Measurements from ENCODE around the gene SLC4A7.
"Not testable (repeated sequence)": the region's sequence is repeated elsewhere in the genome, so short reads cannot be mapped to it uniquely, and the experiment has no call there.

Gene SLC4A7

DNA sequence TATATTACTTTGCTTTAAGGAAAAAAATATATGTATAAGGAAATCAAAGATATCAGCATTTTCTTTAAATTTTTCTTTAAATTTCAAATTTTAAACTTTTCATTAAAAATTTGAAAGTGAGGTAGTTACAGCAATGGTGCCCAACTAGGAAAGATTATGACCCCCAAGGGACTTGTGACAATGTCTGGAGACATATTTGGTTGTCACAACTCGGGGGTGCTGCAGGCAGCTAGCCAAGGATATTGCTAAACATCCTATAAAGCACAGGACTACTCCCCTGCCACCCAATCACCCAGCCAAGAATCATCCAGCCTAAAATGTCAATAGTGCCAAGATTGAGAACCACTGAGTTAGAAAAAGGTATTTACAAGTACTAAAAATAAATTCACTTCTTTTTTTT is 57.3 kb downstream of the SLC4A7 start:
- DNase-seq: no peak

- no peak for DNase-seq
These were observed 58.2 kb downstream of the SLC4A7 start for GRCh38 chr3:27425896-27426565.

DNA sequence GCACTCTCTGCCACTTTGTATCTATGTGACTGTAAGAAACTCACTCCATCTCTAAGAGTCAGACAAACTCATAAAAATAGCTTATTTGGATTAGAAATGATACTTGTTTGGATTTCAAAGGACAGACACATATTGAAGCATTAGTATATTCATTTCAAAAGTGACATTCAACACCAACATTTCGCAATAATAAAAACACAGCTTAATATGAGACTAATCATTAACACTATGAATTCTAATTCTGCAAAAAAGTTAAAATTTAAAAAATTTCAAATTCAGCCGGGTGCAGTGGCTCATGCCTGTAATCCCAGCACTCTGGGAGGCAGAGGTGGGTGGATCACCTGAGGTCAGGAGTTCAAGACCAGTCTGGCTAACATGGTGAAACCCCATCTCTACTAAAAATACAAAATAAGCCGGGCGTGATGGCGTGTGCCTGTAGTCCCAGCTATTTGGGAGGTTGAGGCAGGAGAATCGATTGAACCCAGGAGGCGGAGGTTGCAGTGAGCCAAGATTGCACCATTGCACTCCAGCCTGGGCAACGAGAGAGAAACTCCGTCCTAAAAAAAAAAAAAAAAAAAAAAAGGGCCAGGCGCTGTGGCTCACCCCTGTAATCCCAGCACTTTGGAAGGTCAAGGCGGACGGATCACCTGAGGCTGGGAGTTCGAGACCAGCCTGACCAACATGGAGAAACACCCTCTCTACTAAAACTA is 59.2 kb downstream of the SLC4A7 start:
- DNase-seq: not testable (repeated sequence)

- no peak for DNase-seq
These were observed 60.7 kb downstream of the SLC4A7 start for GRCh38 chr3:27423463-27423862.

DNA sequence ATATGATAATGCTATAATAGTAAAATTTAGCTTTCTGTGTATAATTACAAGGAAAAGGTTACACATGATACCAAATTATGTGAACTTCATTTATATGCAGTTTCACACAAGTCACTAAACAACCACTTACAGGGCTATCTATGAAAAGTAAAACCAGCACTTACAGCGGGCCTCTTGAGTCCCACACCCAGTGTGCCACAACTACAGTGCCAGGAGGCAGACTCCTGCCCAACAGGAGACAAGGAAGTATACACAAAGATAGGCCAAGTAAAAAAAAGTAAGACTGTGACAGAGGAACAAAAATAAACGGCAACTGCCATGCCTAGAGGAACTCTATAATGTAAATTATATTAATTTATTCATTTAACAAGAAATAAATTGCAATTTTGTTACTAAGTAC is 61.6 kb downstream of the SLC4A7 start:
- DNase-seq: no peak

GRCh38 chr3:27415202-27415601 is 69.0 kb downstream of the SLC4A7 start:
- DNase-seq: no peak

DNA sequence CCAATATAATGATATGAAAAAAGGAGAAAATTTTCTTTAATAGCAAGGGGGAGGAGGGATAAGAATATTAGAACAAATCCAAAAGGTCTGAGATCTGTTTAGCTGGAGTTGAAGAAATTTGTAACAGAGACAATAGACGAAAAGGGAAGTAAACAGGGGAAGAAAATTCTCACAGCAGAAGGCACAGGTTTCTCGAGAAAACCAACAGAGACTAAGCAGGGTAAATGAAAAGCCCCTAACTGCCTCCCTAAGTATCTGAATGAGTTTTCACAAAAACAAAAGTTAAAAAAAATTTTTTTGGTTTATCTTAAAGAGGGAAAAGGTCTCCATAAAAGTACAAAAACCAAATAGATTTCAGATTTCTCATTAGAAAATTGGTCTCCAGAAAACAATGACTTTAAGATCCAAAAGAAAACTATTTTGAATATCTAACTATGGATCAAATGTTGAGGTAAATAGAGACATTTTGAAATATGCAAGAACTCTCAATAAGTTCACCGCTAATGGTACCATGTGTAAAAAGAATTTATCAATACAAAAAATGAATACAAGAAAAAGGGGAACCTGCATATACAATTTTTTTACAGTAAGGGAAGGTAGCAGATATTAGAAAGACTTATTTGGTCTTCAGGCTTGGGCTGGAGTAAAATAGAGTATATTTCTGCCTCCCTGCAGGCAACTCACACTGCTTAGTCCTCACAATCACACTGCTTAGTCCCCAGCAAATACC is 91.1 kb downstream of the SLC4A7 start:
- DNase-seq: no peak

GRCh38 chr3:27392414-27392813 is 91.8 kb downstream of the SLC4A7 start:
- DNase-seq: not testable (repeated sequence)

- DNase-seq: no peak
These were observed 92.4 kb downstream of the SLC4A7 start for GRCh38 chr3:27391796-27392195.

DNA sequence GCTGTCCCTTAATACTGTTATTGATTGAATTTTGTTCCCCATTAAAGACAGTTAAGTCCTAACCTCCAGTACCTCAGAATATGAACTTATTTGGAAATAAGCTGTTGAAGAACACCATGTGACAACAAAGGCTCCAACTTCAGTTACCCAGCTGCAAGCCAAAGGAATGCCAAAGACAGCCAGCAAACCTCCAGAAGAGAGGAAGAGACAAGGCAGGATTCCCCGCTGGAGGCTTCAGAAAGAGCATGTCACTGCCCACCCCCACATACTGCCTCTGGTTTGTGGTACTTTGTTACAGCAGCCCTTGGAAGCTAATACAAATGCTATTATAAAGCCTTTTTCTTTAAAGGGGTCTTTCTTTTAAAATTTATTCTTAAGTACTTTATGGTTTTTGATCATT is 96.6 kb downstream of the SLC4A7 start:
- DNase-seq: no peak

DNA sequence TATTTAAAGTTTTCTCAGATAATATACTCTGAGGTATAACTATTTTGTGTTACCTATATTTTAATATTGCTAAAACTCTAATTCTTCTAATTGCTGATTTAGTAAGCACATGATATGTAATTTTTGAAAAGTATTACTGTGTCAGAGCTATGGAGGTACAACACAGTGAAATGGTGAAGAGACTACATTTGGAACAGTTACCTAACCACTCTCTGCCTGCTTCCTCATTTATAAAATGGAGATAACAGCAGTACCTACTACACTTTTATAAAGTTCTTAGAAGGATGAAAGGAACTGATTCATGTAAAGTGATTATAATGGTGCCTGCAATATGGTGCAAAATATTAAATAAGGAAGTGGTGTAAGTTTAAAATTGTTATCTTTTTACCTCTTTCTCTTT is 98.7 kb downstream of the SLC4A7 start:
- DNase-seq: no peak

DNA sequence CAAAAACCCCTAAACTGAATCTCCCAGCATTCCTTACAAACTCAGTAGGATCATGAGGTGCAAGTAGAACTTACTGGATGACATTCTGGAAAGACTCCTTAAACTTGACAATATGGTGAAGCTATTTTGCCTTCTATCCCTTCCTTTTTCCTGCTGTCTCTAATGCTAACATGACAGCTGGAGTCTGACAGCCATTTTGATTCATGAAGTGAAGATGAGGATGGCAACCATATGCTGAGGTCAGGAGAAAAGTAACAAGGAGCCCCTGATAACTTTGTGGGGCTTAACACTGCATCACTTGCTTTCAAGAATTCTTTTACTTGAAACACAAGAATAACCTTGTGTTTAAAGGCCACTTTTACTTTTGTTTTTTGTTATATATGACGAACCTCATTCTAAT is 100.0 kb downstream of the SLC4A7 start:
- DNase-seq: no peak

DNA sequence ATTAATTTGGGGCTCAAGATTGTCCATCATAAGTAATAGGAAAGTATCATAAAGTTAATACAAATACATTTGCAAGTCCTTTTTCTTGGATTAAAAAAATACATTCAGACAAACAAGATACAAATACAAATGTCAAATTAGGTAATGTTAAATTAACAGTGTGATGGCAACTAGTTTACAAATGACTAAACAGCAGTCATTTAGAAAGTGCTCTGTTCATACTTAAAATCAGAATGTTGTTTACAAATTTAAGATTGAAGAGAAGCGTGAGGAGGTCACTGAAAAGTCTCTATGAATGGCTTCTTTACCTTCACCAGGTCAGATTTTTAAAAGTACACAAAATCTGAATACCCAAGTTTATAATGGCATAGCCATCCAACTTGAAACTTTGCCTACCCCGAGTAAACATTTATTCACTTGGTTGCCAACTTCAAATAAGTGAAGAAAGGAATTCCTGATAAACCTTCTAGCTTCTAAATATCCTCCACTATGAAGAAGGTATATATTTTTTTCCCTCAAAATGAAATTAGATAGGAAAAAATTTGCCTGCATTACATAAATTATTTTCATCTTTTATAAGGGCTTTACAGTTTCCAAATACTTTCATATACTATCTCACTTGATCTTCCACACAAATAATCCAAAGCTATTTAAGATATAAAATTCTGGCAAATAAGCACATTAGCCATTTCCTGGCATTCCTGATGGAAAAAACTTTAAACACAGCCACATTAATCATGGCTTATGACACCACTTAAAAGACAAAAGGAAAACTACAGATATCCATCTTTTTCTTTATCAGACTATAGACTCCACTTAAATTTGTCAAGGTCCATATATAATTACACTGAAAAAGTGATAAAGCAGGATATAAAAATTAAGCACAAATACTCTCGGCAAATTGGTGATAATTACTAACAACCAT is 103.5 kb downstream of the SLC4A7 start:
- DNase-seq: no peak

GRCh38 chr3:27378331-27378730 is 105.9 kb downstream of the SLC4A7 start:
- no peak for DNase-seq

- DNase-seq: no peak
These were observed 107.9 kb downstream of the SLC4A7 start for GRCh38 chr3:27376109-27376772.

DNA sequence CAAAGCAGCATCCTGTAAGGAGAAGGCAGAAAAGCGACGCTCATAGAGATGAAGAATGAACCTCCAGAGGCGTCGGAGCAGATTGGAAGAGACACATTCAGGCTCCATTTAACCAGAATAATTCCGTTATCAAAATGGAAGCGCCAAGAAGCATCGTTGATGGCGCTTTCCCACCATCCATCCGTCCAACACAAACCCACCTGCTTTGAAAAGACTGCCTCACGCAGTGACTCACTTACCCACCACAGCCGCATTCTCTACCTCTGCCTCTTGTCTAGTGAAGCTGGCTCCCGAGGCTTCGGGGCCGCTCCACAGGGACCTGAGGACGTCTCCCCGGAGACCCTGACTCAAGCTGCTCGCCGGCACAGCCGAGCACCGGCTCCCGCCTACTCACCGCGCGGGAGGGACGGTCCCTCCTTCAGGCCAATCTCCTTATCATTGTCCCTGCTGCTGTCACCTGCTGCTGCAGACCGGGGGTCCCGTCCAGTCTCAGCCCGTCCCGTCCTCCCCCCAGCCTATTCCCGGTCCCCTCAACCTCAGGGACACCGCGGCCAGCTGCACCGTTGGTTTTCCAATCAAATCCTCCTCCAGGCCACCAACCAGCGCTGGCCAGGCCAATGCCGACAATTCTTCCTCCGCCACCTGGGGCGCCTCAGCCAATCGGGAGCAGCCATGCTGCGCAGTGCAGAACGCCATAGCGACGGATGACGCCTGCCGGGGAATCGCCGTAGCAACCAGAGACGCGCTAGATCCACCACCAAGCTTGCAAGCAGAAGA is 115.2 kb downstream of the SLC4A7 start, which contains the start of gene NEK10:
Gene NEK10, minus strand, starts transcription at position 553 of the 777 bp plus-strand sequence. CDS start 16,501 bp downstream, outside the sequence.
- peak; percentile 89 to 92 for DNase-seq

GRCh38 chr3:27366062-27366591 is 118.1 kb downstream of the SLC4A7 start:
- DNase-seq: no peak

DNA sequence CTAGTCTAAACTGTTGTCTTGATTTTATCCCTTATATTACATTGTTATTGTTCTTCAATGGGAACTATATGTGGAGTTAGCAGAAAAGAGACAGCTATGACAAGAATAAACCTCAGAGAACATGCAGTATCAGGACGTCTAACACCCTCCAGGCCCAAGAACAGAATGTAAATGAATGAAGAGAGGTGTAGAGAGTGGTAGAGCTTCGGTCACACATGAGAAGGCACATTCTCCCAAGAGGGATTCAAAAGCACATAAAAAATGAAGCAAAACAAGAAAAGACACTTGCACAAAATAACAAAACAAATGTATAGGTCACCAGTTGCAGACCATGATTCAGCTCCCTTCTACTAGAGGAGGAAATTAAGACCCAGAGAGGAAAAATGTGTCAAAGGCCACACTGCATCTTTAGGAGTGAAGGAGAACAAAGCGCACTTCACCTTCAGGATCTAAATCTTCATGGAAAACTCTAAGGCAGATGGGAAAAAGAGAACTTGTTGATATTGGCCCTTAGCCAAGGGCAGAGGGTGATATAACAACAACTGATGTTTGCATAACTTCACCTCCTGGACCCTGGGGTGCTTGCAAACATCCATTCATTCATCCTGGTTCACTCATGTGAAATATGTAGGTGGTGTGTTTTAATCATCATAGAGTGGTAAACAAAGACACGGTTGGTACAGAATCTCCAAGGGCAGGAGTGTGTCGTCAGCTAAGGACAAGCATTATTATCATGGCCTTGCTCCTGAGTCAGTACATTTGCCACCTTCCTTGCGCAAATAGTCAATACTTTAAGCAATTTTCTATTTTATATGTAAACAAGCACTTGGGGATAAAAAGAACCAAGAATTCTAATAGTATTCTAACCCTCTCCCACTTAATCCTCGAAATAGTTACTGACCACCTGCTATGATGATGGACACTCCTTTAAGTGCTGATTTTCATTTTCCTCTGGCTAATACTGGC is 123.8 kb downstream of the SLC4A7 start:
- no peak for DNase-seq

- DNase-seq: no peak
These were observed 125.8 kb downstream of the SLC4A7 start for GRCh38 chr3:27358372-27358771.
